ENCODE results near the gene ARL11.

ARL11 gene

DNA sequence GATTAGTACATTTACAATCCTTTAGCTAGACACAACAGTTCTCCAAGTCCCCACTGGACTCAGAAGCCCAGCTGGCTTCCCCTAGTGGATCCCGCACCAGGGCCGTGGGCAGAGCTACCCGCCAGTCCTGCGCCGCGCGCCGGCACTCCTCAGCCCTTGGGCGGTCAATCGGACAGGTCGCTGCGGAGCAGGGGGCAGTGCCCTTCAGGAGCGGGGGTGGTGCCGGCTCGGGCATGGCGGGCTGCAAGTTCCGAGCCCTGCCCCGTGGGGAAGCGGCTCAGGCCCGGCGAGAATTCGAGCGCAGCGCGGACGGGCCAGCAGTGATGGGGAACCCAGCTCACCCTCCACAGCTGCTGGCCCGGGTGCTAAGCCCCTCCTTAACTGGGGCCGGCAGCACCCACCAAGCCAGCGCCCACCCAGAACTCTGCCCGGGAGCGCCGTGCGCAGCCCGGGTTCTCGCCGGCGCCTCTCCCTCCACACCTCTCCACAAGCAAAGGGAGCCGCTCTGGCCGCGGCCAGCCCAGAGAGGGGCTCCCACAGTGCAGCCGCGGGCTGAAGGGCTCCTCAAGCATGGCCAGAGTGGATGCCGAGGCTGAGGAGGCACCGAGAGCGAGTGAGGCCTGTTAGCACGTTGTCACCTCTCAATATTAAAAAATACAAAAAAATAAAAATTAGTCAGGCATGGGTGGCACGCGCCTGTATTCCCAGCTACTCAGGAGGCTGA lies 50.0 kb downstream of the ARL11 start:
- TF ChIP-seq, protein P1, sequence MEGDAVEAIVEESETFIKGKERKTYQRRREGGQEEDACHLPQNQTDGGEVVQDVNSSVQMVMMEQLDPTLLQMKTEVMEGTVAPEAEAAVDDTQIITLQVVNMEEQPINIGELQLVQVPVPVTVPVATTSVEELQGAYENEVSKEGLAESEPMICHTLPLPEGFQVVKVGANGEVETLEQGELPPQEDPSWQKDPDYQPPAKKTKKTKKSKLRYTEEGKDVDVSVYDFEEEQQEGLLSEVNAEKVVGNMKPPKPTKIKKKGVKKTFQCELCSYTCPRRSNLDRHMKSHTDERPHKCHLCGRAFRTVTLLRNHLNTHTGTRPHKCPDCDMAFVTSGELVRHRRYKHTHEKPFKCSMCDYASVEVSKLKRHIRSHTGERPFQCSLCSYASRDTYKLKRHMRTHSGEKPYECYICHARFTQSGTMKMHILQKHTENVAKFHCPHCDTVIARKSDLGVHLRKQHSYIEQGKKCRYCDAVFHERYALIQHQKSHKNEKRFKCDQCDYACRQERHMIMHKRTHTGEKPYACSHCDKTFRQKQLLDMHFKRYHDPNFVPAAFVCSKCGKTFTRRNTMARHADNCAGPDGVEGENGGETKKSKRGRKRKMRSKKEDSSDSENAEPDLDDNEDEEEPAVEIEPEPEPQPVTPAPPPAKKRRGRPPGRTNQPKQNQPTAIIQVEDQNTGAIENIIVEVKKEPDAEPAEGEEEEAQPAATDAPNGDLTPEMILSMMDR (IDR thresholded peaks at IDR 0.05; ENCODE audit: low read depth, low read length, missing control alignments), result no peak
- H3K4me3 ChIP-seq (ENCODE audit: low read depth, low read length), result no peak overlapping the region
- DNase-seq (ENCODE audit: low read depth), result no peak

DNA sequence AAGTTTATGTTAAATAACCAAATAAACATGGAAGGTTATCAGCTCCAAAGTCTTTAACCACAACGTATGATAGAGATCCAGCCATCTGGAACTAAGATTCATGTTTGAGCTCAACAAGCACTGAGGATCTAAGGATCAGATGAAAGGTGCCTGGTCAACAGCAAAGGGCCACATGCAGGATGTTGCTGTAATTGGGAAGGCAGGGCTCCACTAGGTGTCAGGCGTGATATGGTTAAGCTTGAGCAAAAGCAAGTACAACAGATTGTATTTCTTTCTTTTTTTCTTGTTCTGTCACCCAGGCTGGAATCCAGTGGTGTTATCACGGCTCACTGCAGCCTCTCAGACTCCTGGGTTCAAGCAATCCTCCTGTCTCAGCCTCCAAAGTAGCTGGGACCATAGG lies 50.9 kb downstream of the ARL11 start:
- TF ChIP-seq, protein P1 (IDR thresholded peaks at IDR 0.05; ENCODE audit: low read depth, low read length, missing control alignments), result peak; percentile 53
- H3K4me3 ChIP-seq (ENCODE audit: low read depth, low read length), result no peak overlapping the region
- DNase-seq (ENCODE audit: low read depth), result no peak

DNA sequence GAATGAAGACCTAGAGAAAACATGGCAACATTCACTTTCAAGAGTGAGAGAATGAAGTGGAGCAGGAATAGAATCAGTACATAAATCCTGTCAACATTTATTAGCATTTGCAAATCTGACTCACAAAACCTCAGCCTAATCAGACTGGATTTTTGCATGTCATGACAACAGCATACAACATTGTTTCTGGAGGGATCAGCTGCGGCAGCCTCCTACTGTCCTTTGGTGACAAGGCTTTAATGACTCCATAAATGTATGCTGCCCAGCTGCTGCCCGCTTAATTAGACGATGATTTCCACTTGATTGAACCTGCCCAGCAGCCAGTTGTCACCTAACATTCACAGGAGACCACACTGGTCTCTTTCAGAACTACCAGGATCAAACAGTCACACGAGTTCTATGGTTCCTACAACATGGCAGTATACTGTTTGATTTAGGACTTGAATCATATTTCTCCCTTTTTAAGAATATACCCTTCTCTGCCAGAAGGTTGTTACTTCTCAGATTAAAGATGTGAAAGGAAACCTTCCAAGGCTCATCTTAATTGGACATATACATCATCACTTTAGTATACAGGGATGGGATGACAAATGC lies 53.6 kb downstream of the ARL11 start:
- no peak for DNase-seq (ENCODE audit: low read depth)
- TF ChIP-seq, protein P1 (IDR thresholded peaks at IDR 0.05; ENCODE audit: low read depth, low read length, missing control alignments), result no peak
- H3K4me3 ChIP-seq (ENCODE audit: low read depth, low read length), result no peak overlapping the region

All from GM12864 (cell line).